ENCODE data around the gene PLEKHA8.

DNA sequence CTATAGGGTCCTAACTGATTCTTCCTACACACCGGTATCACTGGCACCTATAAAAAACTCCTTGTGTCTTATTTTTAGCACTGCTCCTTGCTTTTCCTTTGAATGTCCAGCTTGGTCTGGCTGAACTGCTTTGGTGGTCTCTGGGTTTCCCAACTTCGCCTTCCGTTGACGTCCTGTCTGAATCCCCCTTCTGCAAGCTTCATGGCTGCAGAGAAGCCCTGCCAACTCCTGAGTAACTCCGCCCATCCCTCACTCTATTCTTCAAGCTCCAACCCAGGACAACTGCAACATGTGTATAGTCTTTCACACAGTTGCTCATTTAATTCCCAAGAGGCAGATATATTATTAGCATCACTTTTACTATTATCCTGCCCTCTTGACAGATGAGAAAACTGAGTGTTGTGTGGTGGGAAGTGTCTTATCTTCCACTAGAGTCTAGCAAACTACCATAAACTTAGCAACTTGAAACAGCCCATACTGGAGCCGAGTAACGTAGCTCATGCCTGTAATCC, 147.5 kb downstream of the PLEKHA8 start:
- TF ChIP-seq GATA3 (IDR thresholded peaks at IDR 0.05; ENCODE audit: low read depth, low read length) (no peak), GATA2 (IDR thresholded peaks at IDR 0.05; ENCODE audit: low read depth, low read length) (no peak)
